HPDE6-E6E7 (cell line): Measurements from ENCODE around the gene CUX1.
"Not testable (repeated sequence)": the region's sequence is repeated elsewhere in the genome, so short reads cannot be mapped to it uniquely, and the experiment has no call there.

Experiments
- DNase-seq: peaks from one replicate; pipeline ENCODE4 v3.0.0; 2011; ENCODE audit warnings: missing footprints; ENCODE audit errors: extremely low spot score

CUX1 gene

DNA sequence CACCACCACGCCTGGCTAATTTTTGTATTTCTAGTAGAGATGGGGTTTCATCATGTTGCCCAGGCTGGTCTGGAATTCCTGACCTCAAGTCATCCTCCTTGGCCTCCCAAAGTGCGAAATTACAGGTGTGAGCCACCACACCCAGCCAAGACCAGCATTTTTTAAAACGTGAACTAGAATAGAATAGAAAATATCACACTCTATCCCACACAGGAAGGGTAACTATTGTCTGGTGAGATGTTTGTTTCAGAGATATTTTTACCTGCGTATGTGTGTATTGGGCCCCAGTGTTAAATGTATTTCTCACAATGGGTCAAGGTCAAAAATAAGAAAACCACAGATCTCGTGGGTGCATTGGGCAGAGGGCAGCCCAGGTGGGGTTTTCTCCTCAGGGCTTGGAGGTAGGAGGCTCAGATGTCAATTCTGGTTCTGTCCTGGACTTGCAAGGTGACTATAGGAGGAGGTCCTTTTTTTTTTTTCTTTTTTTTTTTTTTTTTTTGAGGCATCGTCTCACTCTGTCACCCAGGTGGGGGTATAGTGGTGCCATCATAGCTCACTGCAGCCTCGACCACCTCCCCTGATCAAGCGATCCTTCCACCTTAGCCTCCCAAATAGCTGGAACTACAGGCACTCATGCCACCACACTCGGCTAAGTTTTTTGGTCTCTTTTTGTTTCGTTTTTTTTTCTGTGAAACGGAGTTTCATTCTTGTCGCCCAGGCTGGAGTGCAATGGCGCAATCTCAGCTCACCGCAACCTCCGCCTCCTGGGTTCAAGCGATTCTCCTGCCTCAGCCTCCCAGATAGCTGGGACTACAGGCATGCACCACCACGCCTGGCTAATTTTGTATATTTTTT is 488.2 kb downstream of the CUX1 start:
- DNase-seq, result no peak

DNA sequence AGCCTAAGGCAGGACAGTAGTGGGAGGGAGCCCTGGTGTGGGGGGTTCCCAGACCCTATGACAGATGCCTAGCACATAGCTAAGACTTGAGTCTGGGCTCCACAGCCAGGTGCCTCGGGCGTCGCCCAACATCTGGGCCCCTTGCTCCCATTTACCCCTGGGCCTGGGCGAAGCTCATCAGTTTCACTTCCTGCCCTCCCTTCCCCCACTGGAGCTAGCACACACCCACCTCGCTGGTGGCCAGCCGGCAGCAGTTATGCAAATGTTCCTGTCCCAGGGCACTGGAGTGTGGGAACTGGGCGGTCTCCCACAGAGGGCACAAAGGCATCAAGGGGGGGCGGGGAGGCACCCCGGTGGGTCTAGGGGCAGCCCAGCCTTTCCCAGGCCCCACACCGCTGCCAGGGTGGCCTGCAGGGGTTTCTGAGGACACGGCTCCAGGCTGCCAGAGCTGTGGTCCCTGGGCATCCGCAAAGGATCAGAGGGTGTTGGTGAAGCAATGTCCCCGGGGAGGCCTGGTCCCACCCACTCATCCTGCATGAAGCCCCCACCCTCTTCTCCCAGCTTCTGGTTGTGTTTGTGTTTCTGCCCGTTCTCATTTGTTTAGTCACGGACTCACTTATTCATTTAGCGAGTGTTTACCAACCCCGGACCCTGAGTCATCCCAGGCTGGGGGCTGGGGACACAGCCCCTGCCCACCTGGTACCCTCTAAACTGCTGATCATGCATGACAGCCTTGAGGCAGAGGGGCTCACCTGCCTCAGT is 489.7 kb downstream of the CUX1 start:
- no peak for DNase-seq

DNA sequence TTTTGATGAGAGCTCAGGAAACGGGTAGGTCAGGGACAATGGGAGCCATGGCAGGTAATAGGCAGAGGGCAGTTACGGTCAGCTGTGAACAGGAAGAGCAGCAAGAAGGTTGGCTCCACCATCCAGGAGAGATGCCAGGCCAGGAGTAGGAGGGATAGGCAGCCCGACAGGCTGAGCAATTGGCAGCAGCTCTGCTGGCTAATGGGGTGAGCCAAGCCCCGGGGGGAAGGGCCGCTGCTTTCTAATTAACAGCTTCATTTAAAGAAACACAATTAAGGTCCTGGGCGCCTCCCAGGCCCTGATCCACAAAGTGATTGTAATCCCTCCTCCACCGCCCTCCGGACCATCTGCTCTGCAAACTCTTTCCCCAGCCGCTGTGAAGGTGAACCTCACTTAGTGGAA is 493.0 kb downstream of the CUX1 start:
- DNase-seq, result no peak

DNA sequence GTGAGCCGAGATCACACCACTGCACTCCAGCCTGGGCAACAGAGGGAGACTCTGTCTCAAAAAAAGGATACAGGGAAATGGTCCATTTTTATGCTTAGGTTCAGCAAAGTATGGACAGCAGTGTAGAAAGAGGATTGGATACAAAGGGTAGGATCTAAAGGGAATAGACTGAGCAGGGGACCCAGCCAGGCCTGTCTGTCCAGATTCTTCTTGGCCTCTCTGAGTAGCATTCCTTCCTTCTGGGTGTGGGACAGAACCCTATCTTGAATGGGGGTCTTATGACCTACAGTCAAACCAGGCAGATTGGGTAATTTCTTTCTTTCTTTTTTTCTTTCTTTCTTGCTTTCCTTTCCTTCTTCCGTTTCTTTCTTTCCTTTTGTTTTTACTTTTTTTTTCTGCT is 494.9 kb downstream of the CUX1 start:
- DNase-seq, result no peak

DNA sequence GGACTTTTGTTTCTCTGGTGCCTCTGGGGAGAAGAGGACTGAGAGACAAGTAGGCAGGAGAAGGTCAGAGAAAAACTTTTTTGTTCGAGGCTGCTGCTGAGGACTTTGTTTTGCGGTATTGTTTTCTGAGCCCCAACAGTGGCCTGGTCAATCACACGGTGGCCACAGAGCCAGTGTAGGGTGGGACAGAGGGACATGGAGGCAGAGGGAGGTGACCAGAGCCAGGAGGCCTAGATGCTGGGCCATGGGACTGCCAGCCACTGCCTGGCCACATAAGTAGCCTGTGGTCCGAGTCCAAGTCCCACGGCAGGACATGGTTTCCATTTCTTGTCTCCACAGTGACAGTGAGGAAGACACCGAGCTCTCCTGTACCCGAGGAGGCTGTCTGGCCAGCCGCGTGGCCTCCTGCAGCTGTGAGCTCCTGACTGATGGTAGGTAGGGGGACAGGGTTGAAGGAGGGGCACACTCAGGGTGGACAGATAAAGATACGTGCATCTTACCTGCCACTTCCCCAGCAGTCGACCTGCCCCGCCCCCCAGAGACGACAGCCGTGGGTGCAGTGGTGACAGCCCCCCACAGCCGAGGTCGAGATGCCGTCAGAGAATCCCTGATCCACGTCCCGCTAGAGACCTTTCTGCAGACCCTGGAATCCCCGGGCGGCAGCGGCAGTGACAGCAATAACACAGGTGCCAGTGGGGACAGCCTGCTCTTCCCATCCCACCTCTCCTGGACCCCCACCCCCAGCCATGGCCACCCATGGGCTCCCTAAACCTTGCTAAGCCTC is 496.8 kb downstream of the CUX1 start:
- DNase-seq, result no peak

DNA sequence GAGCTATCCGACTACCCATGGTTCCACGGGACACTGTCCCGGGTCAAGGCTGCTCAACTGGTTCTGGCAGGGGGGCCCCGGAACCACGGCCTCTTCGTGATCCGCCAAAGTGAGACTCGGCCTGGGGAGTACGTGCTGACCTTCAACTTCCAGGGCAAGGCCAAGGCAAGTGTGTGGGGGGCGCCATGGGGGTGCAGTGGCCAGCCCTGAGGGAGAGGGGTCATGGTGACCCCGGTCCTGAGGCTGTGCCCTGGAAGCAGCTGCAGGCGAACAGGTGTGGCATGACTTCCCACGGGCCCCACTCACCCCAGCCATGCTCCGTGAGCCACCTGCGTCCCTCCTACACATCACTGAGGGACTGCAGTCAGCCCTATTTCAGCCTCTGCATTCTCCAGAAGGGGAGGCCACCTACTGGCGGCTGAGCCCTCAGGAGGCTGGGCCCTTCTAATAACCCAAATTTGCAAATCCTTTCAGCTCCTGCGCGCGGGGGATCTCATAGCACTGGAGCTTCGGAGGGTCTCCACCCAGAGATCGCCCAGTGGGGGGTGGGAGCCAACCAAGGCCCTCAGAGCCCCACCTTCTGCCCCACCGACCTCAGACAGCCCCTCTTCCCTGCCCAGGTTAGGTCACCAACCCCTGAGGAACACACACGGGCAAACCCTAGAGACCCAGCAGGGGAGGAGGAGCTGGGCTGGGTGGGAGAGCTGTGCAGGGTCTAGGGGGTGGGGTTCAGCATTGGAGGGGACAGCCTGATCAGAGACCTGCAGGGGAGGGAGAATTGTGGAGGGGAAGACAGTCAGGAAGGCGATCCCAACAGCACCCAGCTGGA is 500.0 kb downstream of the CUX1 start:
- DNase-seq, result no peak

DNA sequence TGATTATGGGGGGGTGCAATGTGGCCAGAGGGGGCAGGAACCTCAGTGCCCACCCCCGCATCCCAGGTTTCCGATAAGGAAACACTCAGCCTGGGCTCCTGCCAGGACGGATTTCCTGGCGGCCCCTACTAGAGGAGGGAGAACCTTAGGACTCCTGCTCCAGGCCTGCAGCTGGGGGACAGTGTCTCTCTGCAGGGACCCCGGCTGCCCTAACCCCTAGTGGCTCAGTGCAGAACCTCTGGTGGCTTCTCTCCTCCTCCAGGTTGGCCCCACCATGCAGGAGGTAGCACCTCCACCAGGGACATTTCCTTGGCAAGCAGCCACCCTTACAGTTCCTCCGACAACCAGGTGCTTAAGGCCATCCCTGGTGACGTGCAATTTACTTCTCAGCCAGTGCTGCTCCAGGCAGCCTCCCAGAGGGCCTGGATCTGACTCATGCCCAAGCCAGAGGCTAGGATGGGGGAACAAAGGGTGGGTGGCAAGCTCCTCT is 501.1 kb downstream of the CUX1 start:
- DNase-seq, result peak; percentile 92

DNA sequence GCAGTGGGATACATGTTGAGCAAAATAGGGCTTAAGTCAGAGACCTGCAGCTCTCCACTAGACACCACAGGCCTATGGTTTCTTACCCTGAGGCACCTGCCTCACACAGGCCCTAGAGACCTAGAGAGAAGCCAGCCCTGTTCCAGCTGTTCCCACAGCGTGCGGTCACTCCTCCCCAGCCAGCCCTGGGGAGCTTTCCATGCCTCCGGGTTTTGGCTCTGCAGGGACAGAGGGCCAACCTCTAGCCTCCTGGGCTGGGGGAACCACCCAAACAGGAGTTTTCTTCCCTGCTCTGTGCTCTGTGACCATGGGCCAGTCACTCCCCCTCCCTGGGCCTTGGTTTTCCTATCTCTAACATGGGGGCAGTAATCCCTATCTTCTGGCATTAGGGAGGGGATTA is 502.2 kb downstream of the CUX1 start:
- no peak for DNase-seq

DNA sequence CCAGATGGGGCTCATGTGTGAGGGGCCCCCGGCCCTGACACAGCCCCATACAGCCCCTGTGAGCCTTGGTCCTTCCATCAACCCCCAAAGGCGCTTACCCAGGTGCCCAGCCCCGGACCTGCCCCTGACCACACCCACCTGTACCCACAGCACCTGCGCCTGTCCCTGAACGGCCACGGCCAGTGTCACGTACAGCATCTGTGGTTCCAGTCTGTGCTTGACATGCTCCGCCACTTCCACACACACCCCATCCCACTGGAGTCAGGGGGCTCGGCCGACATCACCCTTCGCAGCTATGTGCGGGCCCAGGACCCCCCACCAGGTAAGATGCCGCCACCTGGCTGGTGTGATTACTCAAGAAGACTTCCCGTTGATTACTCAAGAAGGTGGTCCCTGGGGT is 502.8 kb downstream of the CUX1 start:
- no peak for DNase-seq

DNA sequence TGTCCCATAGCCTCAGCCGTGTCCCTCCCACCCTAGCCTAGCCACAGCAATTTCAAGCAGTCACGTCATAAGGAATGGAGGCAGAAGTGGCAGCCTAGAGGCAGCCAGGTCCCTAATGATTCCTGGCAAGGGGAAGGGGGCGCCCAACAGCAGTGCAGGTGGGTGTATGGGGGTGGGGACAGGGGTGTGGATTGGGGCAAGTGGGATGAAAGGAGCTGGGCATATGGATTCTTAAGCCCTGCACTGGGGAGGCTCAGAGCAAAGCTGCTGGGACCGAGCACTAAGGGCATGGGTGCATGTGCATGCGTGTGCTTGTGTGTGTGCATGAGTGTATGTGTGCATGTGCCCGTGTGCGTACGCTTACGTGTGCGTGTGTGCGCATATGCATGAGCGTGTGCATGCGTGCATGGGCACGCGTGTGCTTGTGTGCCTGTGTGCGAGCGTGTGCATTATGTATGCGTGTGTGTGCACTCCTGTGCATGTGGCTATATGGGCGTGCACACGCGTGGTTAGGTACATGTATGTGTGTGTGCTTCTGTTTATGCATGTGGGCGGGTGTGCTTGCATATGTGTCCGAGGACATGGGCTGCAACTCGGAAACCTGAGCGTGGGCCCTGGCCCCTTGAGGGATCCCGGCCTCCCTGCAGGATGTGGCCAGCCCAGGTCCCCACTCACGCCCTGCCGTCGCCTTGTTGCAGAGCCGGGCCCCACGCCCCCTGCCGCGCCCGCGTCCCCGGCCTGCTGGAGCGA is 503.4 kb downstream of the CUX1 start:
- DNase-seq, result no peak

DNA sequence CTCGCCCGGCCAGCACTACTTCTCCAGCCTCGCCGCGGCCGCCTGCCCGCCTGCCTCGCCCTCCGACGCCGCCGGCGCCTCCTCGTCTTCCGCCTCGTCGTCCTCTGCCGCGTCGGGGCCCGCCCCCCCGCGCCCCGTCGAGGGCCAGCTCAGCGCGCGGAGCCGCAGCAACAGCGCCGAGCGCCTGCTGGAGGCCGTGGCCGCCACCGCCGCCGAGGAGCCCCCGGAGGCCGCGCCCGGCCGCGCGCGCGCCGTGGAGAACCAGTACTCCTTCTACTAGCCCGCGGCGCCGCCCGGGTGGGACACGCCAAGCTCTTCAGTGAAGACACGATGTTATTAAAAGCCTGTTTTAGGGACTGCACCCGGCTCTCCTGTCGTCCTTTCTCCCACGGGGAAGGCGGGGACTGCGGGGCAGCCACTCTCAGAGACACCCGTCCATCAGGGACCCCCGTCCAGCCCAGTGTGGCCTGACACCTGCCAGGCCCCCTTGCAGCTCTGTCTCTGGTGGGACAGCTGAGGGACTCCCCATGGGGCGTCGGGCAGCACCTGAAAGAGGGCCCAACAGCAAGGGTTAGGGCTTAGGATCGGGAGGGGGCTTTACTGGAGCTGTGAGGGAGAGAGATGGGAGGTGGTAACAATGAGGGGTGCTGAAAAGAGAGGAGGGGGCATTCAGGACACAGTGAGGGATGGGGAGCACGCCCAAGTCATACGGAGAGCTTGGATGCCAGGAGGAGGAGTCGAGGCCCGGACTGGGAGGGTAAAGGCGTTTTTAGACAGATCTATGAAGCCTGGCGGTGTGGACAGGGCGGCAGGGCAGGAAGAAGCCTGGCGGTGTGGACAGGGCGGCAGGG is 504.1 kb downstream of the CUX1 start:
- DNase-seq, result no peak

DNA sequence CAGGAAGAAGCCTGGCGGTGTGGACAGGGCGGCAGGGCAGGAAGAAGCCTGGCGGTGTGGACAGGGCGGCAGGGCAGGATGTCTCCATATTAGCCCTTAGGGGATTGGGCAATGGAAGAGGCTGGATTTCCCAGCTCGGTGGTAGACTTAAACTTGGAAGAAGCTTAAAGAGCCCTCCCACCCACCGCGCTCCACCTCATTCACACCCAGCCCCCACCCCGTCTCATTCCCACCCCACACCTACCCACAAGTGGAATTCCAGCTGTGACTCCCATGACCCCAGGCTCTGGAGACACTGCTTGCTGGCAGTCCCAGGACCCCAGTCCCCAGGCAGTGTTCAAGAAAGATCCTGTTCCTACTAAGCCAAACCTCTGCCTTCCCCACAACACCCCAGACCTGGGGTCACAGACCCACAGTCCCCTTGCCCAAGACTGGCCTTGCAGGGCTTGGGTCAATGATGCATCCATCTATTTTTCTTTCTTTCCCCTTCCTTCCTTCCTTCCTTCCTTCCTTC is 504.8 kb downstream of the CUX1 start:
- DNase-seq, result no peak

DNA sequence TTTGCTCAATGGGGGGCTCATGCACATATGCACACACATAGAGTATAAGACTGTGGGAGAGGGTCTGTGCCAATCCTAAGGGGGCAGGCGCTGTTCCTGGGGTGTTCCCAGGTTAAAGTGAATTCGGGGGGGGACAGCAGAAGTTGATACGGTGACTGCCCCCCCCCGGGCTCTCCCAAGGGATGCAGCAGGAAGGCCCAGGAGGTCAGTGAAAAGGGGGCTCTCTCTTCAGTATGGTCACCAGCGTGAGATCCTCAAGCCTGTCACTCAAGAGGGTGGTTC is 506.4 kb downstream of the CUX1 start:
- no peak for DNase-seq

DNA sequence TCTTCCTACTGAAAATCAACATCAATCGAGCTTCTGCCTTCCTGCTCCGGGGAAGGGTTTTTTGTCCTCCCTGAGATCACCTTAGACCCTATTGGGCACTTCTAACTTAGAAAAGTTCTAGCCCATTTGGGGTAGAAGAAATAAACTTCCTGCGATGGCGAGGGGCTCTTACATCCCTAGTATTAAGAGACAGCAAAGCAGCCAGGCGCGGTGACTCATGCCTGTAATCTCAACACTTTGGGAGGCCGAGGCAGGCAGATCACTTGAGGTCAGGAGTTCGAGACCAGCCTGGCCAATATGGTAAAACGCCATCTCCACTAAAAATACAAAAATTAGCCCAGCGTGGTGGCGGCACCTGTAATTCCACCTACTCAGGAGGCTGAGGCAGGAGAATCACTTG is 507.7 kb downstream of the CUX1 start:
- DNase-seq, result not testable (repeated sequence)

DNA sequence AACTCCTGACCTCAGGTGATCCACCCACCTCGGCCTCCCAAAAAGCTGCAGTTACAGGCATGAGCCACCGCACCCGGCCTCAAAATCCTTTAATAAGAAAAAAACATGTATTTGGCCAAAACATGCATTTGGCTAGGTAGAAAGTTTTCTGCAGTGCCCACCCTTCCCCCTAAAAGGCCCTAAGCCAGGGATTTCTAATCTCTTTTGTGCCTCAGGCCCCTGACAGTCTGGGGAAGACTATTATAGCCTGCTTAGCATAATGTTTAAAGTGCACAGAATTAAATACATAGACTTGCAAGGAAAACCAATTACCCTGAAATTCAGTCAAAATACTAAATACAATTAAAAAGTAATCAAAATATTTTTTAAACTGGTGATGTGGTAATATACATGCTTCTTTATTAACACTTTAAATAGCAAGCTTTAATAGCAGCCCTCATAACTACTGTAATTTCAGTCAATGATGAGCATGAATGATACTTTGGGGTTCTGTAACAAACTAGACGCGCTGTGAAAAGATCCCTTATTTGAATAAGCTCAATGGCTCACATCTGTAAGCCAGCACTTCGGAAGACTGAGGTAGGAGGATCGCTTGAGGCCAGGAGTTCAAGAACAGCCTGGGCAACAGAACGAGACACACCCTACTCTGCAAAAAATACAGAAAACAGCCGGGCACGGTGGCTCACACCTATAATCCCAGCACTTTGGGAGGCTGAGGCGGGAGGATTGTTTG is 508.9 kb downstream of the CUX1 start:
- no peak for DNase-seq

DNA sequence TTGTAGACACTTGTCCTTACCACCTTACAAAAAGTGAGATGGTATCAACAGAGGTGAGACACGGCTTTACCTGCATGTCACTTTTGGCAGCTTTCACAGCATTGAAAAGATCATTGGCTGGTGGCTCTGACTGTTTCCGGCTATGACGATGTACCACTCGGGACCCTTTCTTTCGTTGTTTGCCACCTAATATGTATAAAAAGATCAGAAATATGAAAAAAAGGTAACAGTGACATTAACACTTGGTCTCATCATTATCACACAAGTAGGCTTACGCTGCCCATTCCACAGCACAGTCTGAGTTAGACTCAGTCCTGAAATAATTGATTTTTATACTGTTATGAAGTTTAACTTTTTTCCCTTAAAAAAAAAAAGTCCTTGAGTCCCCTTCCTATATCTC is 509.8 kb downstream of the CUX1 start:
- not testable (repeated sequence) for DNase-seq

DNA sequence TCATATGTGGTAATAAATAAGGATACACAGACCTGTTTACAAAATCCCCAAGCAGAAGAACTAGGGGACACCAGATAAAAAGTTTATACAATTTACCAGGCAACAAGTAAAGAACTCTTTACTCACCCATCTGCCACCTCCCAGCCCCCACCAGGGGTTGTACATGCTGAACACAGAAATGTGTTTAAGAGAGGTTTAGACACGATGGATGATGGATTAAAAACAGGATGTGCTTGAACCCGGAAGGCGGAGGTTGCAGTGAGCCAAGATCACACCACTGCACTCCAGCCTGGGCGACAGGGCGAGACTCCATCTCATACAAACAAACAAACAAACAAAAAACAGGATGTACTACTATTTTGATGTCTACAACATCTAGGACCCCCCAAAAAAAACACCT is 511.4 kb downstream of the CUX1 start:
- not testable (repeated sequence) for DNase-seq

DNA sequence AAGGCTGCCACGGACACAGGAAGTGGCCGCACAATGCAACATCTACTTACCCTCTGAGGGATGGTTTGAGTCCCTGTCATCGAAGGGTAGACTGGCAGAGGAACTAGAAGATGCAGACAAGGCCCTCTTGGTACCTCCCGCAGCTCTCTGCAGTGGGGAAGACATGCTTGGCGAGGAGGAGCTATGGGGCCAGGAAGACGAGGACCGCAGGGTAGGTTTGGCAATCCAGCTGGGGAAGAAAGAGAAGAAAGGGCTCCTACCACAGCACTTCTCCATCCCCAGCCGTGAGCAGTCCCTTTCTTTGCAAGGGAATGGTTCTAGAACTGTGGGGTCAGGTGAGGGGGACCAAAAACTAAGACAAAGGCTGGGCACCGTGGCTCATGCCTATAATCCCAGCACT is 511.9 kb downstream of the CUX1 start:
- not testable (repeated sequence) for DNase-seq
